ENCODE measurements around the gene ZNF385C. TPM values are rescaled to one million over a fixed set of nuclear protein-coding genes. Genes with fewer than 3 reads are reported as not detected.

The ZNF385C gene
- total and polyA plus RNA-seq, 2 of the 13 experiments (the other 11 are each of a cell fraction or from before 2014, with no cell fraction given): 2.3 to 6.1 TPM

DNA sequence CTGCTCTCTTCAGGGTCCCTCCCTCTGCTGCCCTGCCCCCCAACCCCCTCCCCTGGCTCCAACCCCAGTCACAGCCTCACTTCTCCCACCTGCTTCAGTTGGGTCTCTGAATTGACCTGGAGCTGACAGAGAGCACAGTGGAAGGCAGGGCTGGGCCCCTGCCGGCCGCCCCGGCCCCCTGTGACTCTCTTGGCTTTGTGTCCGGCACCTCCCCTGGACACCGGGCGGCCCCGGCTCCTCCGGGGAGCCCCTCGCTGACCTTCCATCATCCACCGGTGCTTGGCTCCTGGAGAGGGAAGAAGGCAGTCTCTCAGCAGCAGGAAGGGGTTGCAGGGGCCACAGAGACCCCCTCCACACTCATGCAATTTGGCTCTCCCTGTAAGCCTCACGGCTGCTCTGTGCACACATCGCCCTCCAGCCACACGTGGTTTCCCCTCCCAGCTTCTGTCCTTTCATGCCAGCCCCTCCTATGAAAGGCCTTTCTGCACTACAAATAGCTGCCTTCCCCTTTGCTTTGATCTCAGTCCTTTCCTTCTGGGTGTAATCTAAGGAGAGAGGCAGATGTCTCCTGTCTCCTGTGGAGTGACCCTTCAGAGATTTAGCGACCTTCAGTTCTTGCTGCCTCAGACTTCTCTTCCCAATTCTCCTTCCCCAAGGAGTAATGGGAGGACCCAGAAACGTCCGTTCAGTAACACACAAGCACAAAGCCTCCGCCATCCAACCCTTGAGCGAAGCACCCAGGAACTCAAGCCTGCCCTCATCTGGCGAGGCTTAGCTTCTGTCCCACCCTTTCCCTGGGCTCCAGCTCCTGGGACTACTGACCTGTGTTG is 70.1 kb downstream of the ZNF385C start (continued):
- TF ChIP-seq, protein P1, sequence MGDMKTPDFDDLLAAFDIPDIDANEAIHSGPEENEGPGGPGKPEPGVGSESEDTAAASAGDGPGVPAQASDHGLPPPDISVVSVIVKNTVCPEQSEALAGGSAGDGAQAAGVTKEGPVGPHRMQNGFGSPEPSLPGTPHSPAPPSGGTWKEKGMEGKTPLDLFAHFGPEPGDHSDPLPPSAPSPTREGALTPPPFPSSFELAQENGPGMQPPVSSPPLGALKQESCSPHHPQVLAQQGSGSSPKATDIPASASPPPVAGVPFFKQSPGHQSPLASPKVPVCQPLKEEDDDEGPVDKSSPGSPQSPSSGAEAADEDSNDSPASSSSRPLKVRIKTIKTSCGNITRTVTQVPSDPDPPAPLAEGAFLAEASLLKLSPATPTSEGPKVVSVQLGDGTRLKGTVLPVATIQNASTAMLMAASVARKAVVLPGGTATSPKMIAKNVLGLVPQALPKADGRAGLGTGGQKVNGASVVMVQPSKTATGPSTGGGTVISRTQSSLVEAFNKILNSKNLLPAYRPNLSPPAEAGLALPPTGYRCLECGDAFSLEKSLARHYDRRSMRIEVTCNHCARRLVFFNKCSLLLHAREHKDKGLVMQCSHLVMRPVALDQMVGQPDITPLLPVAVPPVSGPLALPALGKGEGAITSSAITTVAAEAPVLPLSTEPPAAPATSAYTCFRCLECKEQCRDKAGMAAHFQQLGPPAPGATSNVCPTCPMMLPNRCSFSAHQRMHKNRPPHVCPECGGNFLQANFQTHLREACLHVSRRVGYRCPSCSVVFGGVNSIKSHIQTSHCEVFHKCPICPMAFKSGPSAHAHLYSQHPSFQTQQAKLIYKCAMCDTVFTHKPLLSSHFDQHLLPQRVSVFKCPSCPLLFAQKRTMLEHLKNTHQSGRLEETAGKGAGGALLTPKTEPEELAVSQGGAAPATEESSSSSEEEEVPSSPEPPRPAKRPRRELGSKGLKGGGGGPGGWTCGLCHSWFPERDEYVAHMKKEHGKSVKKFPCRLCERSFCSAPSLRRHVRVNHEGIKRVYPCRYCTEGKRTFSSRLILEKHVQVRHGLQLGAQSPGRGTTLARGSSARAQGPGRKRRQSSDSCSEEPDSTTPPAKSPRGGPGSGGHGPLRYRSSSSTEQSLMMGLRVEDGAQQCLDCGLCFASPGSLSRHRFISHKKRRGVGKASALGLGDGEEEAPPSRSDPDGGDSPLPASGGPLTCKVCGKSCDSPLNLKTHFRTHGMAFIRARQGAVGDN (CRISPR knock-in tag; IDR thresholded peaks at IDR 0.05): no peak; the same call in none of the 2 replicates
- TF ChIP-seq GATAD2A (CRISPR knock-in tag; IDR thresholded peaks at IDR 0.05) (peak; percentile 71; the same call in 1 of the 2 replicates), ZNF121 (CRISPR knock-in tag; IDR thresholded peaks at IDR 0.05) (no peak), CHD4 (IDR thresholded peaks at IDR 0.05; ENCODE audit: borderline replicate concordance, low read length) (peak; percentile 36; the same call in 1 of the 2 replicates), NBN (conservative IDR thresholded peaks at IDR 0.05) (no peak), THYN1 (CRISPR knock-in tag; IDR thresholded peaks at IDR 0.05; ENCODE audit: borderline replicate concordance, low read depth) (no peak), RARA (CRISPR knock-in tag; IDR thresholded peaks at IDR 0.05) (no peak), HOXA5 (CRISPR knock-in tag; IDR thresholded peaks at IDR 0.05) (peak; percentile 55; the same call in 1 of the 2 replicates), SRSF4 (IDR thresholded peaks at IDR 0.05; ENCODE audit: low read depth, low read length, poor library complexity, severe bottlenecking) (no peak), ZNF354B (CRISPR knock-in tag; IDR thresholded peaks at IDR 0.05) (no peak; the same call in 1 of the 2 replicates), KMT2B (CRISPR knock-in tag; IDR thresholded peaks at IDR 0.05) (peak; percentile 67; the same call in 1 of the 2 replicates), ZNF766 (CRISPR knock-in tag; IDR thresholded peaks at IDR 0.05; ENCODE audit: borderline replicate concordance) (no peak), FLYWCH1 (CRISPR knock-in tag; IDR thresholded peaks at IDR 0.05) (no peak), RARG (CRISPR knock-in tag; IDR thresholded peaks at IDR 0.05; ENCODE audit: low read depth) (no peak)
- TF ChIP-seq, protein P2, sequence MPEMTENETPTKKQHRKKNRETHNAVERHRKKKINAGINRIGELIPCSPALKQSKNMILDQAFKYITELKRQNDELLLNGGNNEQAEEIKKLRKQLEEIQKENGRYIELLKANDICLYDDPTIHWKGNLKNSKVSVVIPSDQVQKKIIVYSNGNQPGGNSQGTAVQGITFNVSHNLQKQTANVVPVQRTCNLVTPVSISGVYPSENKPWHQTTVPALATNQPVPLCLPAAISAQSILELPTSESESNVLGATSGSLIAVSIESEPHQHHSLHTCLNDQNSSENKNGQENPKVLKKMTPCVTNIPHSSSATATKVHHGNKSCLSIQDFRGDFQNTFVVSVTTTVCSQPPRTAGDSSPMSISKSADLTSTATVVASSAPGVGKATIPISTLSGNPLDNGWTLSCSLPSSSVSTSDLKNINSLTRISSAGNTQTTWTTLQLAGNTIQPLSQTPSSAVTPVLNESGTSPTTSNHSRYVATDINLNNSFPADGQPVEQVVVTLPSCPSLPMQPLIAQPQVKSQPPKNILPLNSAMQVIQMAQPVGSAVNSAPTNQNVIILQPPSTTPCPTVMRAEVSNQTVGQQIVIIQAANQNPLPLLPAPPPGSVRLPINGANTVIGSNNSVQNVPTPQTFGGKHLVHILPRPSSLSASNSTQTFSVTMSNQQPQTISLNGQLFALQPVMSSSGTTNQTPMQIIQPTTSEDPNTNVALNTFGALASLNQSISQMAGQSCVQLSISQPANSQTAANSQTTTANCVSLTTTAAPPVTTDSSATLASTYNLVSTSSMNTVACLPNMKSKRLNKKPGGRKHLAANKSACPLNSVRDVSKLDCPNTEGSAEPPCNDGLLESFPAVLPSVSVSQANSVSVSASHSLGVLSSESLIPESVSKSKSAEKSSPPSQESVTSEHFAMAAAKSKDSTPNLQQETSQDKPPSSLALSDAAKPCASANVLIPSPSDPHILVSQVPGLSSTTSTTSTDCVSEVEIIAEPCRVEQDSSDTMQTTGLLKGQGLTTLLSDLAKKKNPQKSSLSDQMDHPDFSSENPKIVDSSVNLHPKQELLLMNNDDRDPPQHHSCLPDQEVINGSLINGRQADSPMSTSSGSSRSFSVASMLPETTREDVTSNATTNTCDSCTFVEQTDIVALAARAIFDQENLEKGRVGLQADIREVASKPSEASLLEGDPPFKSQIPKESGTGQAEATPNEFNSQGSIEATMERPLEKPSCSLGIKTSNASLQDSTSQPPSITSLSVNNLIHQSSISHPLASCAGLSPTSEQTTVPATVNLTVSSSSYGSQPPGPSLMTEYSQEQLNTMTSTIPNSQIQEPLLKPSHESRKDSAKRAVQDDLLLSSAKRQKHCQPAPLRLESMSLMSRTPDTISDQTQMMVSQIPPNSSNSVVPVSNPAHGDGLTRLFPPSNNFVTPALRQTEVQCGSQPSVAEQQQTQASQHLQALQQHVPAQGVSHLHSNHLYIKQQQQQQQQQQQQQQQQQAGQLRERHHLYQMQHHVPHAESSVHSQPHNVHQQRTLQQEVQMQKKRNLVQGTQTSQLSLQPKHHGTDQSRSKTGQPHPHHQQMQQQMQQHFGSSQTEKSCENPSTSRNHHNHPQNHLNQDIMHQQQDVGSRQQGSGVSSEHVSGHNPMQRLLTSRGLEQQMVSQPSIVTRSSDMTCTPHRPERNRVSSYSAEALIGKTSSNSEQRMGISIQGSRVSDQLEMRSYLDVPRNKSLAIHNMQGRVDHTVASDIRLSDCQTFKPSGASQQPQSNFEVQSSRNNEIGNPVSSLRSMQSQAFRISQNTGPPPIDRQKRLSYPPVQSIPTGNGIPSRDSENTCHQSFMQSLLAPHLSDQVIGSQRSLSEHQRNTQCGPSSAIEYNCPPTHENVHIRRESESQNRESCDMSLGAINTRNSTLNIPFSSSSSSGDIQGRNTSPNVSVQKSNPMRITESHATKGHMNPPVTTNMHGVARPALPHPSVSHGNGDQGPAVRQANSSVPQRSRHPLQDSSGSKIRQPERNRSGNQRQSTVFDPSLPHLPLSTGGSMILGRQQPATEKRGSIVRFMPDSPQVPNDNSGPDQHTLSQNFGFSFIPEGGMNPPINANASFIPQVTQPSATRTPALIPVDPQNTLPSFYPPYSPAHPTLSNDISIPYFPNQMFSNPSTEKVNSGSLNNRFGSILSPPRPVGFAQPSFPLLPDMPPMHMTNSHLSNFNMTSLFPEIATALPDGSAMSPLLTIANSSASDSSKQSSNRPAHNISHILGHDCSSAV (CRISPR knock-in tag; IDR thresholded peaks at IDR 0.05; ENCODE audit: borderline replicate concordance): no peak
- TF ChIP-seq, protein P3, sequence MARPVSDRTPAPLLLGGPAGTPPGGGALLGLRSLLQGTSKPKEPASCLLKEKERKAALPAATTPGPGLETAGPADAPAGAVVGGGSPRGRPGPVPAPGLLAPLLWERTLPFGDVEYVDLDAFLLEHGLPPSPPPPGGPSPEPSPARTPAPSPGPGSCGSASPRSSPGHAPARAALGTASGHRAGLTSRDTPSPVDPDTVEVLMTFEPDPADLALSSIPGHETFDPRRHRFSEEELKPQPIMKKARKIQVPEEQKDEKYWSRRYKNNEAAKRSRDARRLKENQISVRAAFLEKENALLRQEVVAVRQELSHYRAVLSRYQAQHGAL (CRISPR knock-in tag; IDR thresholded peaks at IDR 0.05; ENCODE audit: not compliant biosample characterization): no peak
